ENCODE measurements around the gene SPECC1. TPM values are rescaled to one million over a fixed set of nuclear protein-coding genes. Genes with fewer than 3 reads are reported as not detected.

Gene SPECC1
- total and polyA plus RNA-seq, 2 of the 13 experiments (the other 11 are each of a cell fraction or from before 2014, with no cell fraction given) = 2.3 to 6.9 TPM

DNA sequence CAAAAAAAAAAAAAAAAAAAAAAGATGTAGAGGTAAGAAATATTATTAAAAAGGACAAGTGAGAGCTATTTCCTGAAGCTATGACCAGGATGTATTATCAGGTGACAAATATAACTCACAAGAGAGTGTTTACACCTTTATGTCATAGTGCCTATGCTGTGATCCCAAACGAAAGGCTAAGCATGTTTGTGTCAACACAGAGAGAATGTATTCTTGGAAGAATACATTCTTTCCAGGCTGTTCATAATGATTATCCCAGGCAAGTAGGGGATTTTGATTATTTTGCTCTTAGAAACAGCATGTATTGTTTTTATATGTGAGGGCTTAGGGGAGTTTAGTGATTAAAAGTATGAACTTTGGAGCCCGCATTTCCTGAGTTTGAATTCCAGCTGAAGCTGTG is 175.0 kb downstream of the SPECC1 start:
- DNase-seq (ENCODE audit: low spot score) (no peak), FAIRE-seq (no peak), ATAC-seq (no peak)
- Histone ChIP-seq H3K27me3 (ENCODE audit: control insufficient read depth in 1 of 2, insufficient read depth in 2 of 2, low read length in 2 of 2) (no peaks in the 10 kb centered on the region), H3K9ac (ENCODE audit: insufficient read depth, low read depth, low read length) (no peak overlapping the region), H3K9me3 (ENCODE audit: low read length) (no peaks in the 10 kb centered on the region), H3K27ac (ENCODE audit: extremely low read length, insufficient read depth, low read length) (no peak overlapping the region), H3K4me1 (ENCODE audit: insufficient read depth, low read length) (no peaks in the 10 kb centered on the region), H3K79me2 (ENCODE audit: insufficient read depth, low read length) (no peaks in the 10 kb centered on the region), H4K20me1 (ENCODE audit: insufficient read depth, low read length) (no peaks in the 10 kb centered on the region), H2AFZ (ENCODE audit: low read length) (no peak overlapping the region), H3K4me3 (replicated peaks in 1 of 3; ENCODE audit: insufficient read depth in 1 of 3, low read depth in 2 of 3, low read length in 3 of 3) (no peak overlapping the region), H3K4me2 (ENCODE audit: low read depth, low read length) (no peak overlapping the region), H3K36me3 (replicated peaks in 1 of 2; ENCODE audit: control insufficient read depth in 1 of 2, insufficient read depth in 2 of 2, low read length in 2 of 2) (no peaks in the 10 kb centered on the region)
- intact Hi-C loops (cut with micrococcal nuclease; ENCODE audit: unreplicated experiment) = no loop called here
- CTCF ChIA-PET (ENCODE audit: low intra/inter-chr PET ratio, low total read pairs) = no interaction called here
- BruUV-seq (replicated peaks) = no TSS peak
- TF ChIP-seq MAZ (IDR thresholded peaks at IDR 0.05; ENCODE audit: borderline replicate concordance, low read depth, low read length) (no peak), MAZ (CRISPR knock-in tag; IDR thresholded peaks at IDR 0.05; ENCODE audit: low read depth) (no peak), SMAD3 (CRISPR knock-in tag; IDR thresholded peaks at IDR 0.05) (no peak), ZNF383 (CRISPR knock-in tag; IDR thresholded peaks at IDR 0.05; ENCODE audit: borderline replicate concordance) (no peak), ZNF83 (CRISPR knock-in tag; IDR thresholded peaks at IDR 0.05; ENCODE audit: borderline replicate concordance) (no peak), HMG20A (CRISPR knock-in tag; IDR thresholded peaks at IDR 0.05; ENCODE audit: borderline replicate concordance) (no peak)
- TF ChIP-seq, protein P1, sequence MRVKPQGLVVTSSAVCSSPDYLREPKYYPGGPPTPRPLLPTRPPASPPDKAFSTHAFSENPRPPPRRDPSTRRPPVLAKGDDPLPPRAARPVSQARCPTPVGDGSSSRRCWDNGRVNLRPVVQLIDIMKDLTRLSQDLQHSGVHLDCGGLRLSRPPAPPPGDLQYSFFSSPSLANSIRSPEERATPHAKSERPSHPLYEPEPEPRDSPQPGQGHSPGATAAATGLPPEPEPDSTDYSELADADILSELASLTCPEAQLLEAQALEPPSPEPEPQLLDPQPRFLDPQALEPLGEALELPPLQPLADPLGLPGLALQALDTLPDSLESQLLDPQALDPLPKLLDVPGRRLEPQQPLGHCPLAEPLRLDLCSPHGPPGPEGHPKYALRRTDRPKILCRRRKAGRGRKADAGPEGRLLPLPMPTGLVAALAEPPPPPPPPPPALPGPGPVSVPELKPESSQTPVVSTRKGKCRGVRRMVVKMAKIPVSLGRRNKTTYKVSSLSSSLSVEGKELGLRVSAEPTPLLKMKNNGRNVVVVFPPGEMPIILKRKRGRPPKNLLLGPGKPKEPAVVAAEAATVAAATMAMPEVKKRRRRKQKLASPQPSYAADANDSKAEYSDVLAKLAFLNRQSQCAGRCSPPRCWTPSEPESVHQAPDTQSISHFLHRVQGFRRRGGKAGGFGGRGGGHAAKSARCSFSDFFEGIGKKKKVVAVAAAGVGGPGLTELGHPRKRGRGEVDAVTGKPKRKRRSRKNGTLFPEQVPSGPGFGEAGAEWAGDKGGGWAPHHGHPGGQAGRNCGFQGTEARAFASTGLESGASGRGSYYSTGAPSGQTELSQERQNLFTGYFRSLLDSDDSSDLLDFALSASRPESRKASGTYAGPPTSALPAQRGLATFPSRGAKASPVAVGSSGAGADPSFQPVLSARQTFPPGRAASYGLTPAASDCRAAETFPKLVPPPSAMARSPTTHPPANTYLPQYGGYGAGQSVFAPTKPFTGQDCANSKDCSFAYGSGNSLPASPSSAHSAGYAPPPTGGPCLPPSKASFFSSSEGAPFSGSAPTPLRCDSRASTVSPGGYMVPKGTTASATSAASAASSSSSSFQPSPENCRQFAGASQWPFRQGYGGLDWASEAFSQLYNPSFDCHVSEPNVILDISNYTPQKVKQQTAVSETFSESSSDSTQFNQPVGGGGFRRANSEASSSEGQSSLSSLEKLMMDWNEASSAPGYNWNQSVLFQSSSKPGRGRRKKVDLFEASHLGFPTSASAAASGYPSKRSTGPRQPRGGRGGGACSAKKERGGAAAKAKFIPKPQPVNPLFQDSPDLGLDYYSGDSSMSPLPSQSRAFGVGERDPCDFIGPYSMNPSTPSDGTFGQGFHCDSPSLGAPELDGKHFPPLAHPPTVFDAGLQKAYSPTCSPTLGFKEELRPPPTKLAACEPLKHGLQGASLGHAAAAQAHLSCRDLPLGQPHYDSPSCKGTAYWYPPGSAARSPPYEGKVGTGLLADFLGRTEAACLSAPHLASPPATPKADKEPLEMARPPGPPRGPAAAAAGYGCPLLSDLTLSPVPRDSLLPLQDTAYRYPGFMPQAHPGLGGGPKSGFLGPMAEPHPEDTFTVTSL (CRISPR knock-in tag; IDR thresholded peaks at IDR 0.05; ENCODE audit: borderline replicate concordance) = no peak
- TF ChIP-seq, protein P2, sequence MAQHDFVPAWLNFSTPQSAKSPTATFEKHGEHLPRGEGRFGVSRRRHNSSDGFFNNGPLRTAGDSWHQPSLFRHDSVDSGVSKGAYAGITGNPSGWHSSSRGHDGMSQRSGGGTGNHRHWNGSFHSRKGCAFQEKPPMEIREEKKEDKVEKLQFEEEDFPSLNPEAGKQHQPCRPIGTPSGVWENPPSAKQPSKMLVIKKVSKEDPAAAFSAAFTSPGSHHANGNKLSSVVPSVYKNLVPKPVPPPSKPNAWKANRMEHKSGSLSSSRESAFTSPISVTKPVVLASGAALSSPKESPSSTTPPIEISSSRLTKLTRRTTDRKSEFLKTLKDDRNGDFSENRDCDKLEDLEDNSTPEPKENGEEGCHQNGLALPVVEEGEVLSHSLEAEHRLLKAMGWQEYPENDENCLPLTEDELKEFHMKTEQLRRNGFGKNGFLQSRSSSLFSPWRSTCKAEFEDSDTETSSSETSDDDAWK (CRISPR knock-in tag; IDR thresholded peaks at IDR 0.05) = no peak
- TF ChIP-seq, protein P3, sequence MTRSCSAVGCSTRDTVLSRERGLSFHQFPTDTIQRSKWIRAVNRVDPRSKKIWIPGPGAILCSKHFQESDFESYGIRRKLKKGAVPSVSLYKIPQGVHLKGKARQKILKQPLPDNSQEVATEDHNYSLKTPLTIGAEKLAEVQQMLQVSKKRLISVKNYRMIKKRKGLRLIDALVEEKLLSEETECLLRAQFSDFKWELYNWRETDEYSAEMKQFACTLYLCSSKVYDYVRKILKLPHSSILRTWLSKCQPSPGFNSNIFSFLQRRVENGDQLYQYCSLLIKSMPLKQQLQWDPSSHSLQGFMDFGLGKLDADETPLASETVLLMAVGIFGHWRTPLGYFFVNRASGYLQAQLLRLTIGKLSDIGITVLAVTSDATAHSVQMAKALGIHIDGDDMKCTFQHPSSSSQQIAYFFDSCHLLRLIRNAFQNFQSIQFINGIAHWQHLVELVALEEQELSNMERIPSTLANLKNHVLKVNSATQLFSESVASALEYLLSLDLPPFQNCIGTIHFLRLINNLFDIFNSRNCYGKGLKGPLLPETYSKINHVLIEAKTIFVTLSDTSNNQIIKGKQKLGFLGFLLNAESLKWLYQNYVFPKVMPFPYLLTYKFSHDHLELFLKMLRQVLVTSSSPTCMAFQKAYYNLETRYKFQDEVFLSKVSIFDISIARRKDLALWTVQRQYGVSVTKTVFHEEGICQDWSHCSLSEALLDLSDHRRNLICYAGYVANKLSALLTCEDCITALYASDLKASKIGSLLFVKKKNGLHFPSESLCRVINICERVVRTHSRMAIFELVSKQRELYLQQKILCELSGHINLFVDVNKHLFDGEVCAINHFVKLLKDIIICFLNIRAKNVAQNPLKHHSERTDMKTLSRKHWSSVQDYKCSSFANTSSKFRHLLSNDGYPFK (CRISPR knock-in tag; IDR thresholded peaks at IDR 0.05; ENCODE audit: borderline replicate concordance) = no peak
- 65% methylated on average over 2 of the region's 2 CpGs for WGBS (ENCODE audit: low lambda C conversion rate)
- in situ Hi-C loops (cut with HindIII; ENCODE audit: extremely low pct_ligation_motif_present, low pct_unique_long_range_greater_than_20kb) = no loop called here
- POLR2A ChIA-PET = no interaction called here
